K562 (cell line): ENCODE results near the gene SORL1-AS1.

Source experiments
- ATAC-seq: fragments of 200-7000 bp; cut with Tn5 transposase; 3 replicates; pipeline ENCODE4 v1.9.1; 2020; ENCODE audit warnings: moderate library complexity
- BruUV-seq: library from RNA; stranded (reverse); fragments of 400-500 nt; replicated peaks from 2 replicates; lab custom pipeline; 2021; lab: Mats Ljungman, UMichigan
- CTCF ChIA-PET: fragments of 300-600 bp; formaldehyde crosslinking; extraction: SDS; loops from one replicate; lab custom pipeline; 2021; ENCODE audit warnings: low intra/inter-chr PET ratio; lab: Yijun Ruan, JAX
- POLR2A ChIA-PET: fragments of 300-600, 350-650 bp; sonication (Branson Sonifier 250); formaldehyde crosslinking; extraction: SDS; loops from one replicate; lab custom pipeline; 2021; ENCODE audit warnings: antibody characterized with exemption, inconsistent platforms; lab: Yijun Ruan, JAX
- DNase-seq, 4 experiments: peaks; one replicate each; pipeline versions ENCODE4 v3.0.0 to v3.0.0-alpha.2; 2011 to 2018; ENCODE audit warnings: low spot score in 3 of 4, mixed read lengths in 3 of 4; ENCODE audit errors: extremely low read depth in 1 of 4
- FAIRE-seq: peaks from 2 replicates; lab custom pipeline; 2011; peaks lifted over from hg19 to GRCh38; lab: Jason Lieb, UNC
- H2AFZ ChIP-seq: 2 replicates; pipeline ENCODE4 v1.6.0; 2011; ENCODE audit warnings: low read depth, low read length, control low read depth, inconsistent platforms
- H3K27ac ChIP-seq: fragments of 200-600 bp; 3 replicates; pipeline ENCODE4 v1.8.0; 2011; ENCODE audit warnings: low read depth, mild to moderate bottlenecking, control low read depth, inconsistent platforms, low read length, moderate library complexity, mixed read lengths; ENCODE audit errors: extremely low read depth
- H3K27me3 ChIP-seq, 2 experiments: fragments of 300-600 bp in 1 of 2; 2 replicates in 1 of 2; 3 replicates in 1 of 2; pipeline versions ENCODE4 v1.6.0 to v1.8.0; 2011; ENCODE audit warnings: inconsistent platforms in 2 of 2, low read length in 2 of 2, mild to moderate bottlenecking in 1 of 2, mixed read lengths in 1 of 2, moderate library complexity in 1 of 2; ENCODE audit not compliant: control insufficient read depth in 2 of 2, insufficient read depth in 2 of 2
- H3K36me3 ChIP-seq: fragments of 300-600 bp; 3 replicates; pipeline ENCODE4 v1.8.0; 2011; ENCODE audit warnings: mild to moderate bottlenecking, low read length, inconsistent platforms; ENCODE audit not compliant: control insufficient read depth, insufficient read depth
- H3K4me1 ChIP-seq, 2 experiments: fragments of 200-600 bp in 1 of 2; replicated peaks in 1 of 2; 2 replicates in 1 of 2; 3 replicates in 1 of 2; pipeline versions ENCODE4 v1.5.1 to v1.8.0; 2011; ENCODE audit warnings: inconsistent platforms in 2 of 2, low read length in 2 of 2, mild to moderate bottlenecking in 1 of 2, mixed read lengths in 1 of 2, moderate library complexity in 1 of 2; ENCODE audit not compliant: control insufficient read depth in 2 of 2, insufficient read depth in 2 of 2
- H3K4me2 ChIP-seq: 2 replicates; pipeline ENCODE4 v1.6.1; 2011; ENCODE audit warnings: low read length, control low read depth, inconsistent platforms, mixed read lengths; ENCODE audit not compliant: insufficient read depth
- H3K4me3 ChIP-seq: fragments of 200-600 bp; sonication (generic), shearing (Covaris generic); 2 replicates; pipeline ENCODE4 v1.5.1; 2016; ENCODE audit warnings: control low read depth, inconsistent platforms
- H3K79me2 ChIP-seq: fragments of 200-600 bp; 3 replicates; pipeline ENCODE4 v1.8.0; 2011; ENCODE audit warnings: low read length, inconsistent platforms; ENCODE audit not compliant: control insufficient read depth, insufficient read depth
- H3K9ac ChIP-seq, 2 experiments: 2 replicates each; pipeline versions ENCODE4 v1.6.0 to v1.6.1; 2011; ENCODE audit warnings: low read depth in 2 of 2, low read length in 2 of 2, control low read depth in 1 of 2, inconsistent platforms in 1 of 2, mild to moderate bottlenecking in 1 of 2, mixed read lengths in 1 of 2; ENCODE audit not compliant: insufficient read depth in 1 of 2
- H3K9me1 ChIP-seq: one replicate; pipeline ENCODE4 v1.6.0; 2011; ENCODE audit warnings: inconsistent platforms, mild to moderate bottlenecking, low read length, moderate library complexity; ENCODE audit not compliant: control insufficient read depth, insufficient read depth
- H3K9me3 ChIP-seq: replicated peaks from 2 replicates; pipeline ENCODE4 v1.5.1; 2011; ENCODE audit warnings: low read depth, low read length, inconsistent platforms; ENCODE audit not compliant: control insufficient read depth, insufficient read depth
- H4K20me1 ChIP-seq: replicated peaks from 2 replicates; pipeline ENCODE4 v1.6.1; 2011; ENCODE audit warnings: low read length, inconsistent platforms, mixed read lengths; ENCODE audit not compliant: control insufficient read depth, insufficient read depth
- GABPB2 ChIP-seq: fragments of 250-450 bp; sonication (Bioruptor Pico); conservative IDR thresholded peaks from 2 replicates; pipeline ENCODE4 v1.5.1; 2021; ENCODE audit warnings: mild to moderate bottlenecking
- KDM4B ChIP-seq, 2 experiments: fragments of 450-650 bp in 1 of 2; sonication (generic) in 1 of 2; IDR thresholded peaks; 2 replicates each; pipeline ENCODE4 v1.6.1; 2016 to 2017; ENCODE audit warnings: borderline replicate concordance in 2 of 2, antibody characterized with exemption in 1 of 2, low read depth in 1 of 2, mild to moderate bottlenecking in 1 of 2
- MTA1 ChIP-seq: fragments of 450-650 bp; IDR thresholded peaks from 2 replicates; pipeline ENCODE4 v1.6.1; 2017; ENCODE audit warnings: borderline replicate concordance
- RNF219 ChIP-seq: fragments of 250-450 bp; sonication (Bioruptor Pico); IDR thresholded peaks from 2 replicates; pipeline ENCODE4 v1.5.0; 2022; ENCODE audit warnings: mild to moderate bottlenecking
- TCF15 ChIP-seq: fragments of 250-450 bp; sonication (Bioruptor Pico); IDR thresholded peaks from 2 replicates; pipeline ENCODE4 v1.8.0; 2022; ENCODE audit warnings: moderate library complexity, mild to moderate bottlenecking, inconsistent platforms
- THRB ChIP-seq: fragments of 450-650 bp; formaldehyde crosslinking; conservative IDR thresholded peaks from 2 replicates; pipeline ENCODE4 v1.4.0; 2022; ENCODE audit warnings: mild to moderate bottlenecking, missing genetic modification characterization
- ZBTB40 ChIP-seq, 2 experiments: fragments of 450-650 bp in 1 of 2; sonication (generic) in 1 of 2; formaldehyde crosslinking in 1 of 2; IDR thresholded peaks; 2 replicates each; pipeline versions ENCODE4 v1.7.1 to v1.9.0; 2016 to 2022; ENCODE audit warnings: inconsistent platforms in 1 of 2, mild to moderate bottlenecking in 1 of 2, missing genetic modification reagents in 1 of 2
- ZBTB8A ChIP-seq: fragments of 450-650 bp; IDR thresholded peaks from 2 replicates; pipeline ENCODE4 v1.6.1; 2018; ENCODE audit warnings: mild to moderate bottlenecking, moderate library complexity; ENCODE audit not compliant: partially characterized antibody
- WGBS: fragments of 100-300 bp; shearing (Covaris generic); methylation state at CpG from one replicate; pipeline ENCODE4 v1.1.6; 2016; ENCODE audit warnings: low coverage, mixed read lengths; ENCODE audit not compliant: insufficient coverage; ENCODE audit errors: missing lambda C conversion rate; 5-methylcytosine and 5-hydroxymethylcytosine counted together
- in situ Hi-C: fragments of 300-500 bp; cut with MboI; formaldehyde crosslinking; loops from 4 replicates; pipeline ENCODE4 v1.15.0; 2018; ENCODE audit warnings: inconsistent platforms, mixed read lengths
- intact Hi-C: fragments of 100-400 bp; cut with micrococcal nuclease; formaldehyde crosslinking; loops from 2 replicates; pipeline ENCODE4 v1.14.2; 2022

Gene SORL1-AS1

GRCh38 chr11:121463689-121464335 is 11.0 kb upstream of the SORL1-AS1 start:
- H3K9me1 ChIP-seq = no peaks in the 10 kb centered on the region
- H3K4me2 ChIP-seq = no peak overlapping the region
- ATAC-seq = no peak
- no peak overlapping the region for H3K9ac ChIP-seq
- CTCF ChIA-PET = no interaction called here
- DNase-seq = no peak
- no peak overlapping the region for H2AFZ ChIP-seq
- 1% methylated on average over 6 of the region's 6 CpGs for WGBS
- H3K4me3 ChIP-seq = no peak overlapping the region
- no peaks in the 10 kb centered on the region for H4K20me1 ChIP-seq
- no peak for FAIRE-seq
- POLR2A ChIA-PET = no interaction called here
- H3K27ac ChIP-seq = no peak overlapping the region
- no peaks in the 10 kb centered on the region for H3K79me2 ChIP-seq
- in situ Hi-C loops = no loop called here
- H3K4me1 ChIP-seq = no peaks in the 10 kb centered on the region; a peak in 1 of 5 replicates
- peaks cover 0 to 23% of the 10 kb centered on the region in 2 experiments; a peak in 2 of 5 replicates for H3K27me3 ChIP-seq
- intact Hi-C loops = no loop called here
- H3K36me3 ChIP-seq = no peaks in the 10 kb centered on the region
- BruUV-seq = no TSS peak
- no peaks in the 10 kb centered on the region for H3K9me3 ChIP-seq
- TF ChIP-seq KDM4B (IDR thresholded peaks at IDR 0.05; ENCODE audit: borderline replicate concordance in 2 of 2, low read depth in 1 of 2) (no peak), RNF219 (CRISPR knock-in tag) (no peak), MTA1 (no peak), ZBTB40 (IDR thresholded peaks at IDR 0.05) (no peak), ZBTB40 (CRISPR knock-in tag; IDR thresholded peaks at IDR 0.05) (no peak), ZBTB8A (no peak), GABPB2 (no peak), THRB (CRISPR knock-in tag) (no peak), TCF15 (CRISPR knock-in tag) (no peak)
